ENCODE data around the gene WHRN.

The WHRN gene

DNA sequence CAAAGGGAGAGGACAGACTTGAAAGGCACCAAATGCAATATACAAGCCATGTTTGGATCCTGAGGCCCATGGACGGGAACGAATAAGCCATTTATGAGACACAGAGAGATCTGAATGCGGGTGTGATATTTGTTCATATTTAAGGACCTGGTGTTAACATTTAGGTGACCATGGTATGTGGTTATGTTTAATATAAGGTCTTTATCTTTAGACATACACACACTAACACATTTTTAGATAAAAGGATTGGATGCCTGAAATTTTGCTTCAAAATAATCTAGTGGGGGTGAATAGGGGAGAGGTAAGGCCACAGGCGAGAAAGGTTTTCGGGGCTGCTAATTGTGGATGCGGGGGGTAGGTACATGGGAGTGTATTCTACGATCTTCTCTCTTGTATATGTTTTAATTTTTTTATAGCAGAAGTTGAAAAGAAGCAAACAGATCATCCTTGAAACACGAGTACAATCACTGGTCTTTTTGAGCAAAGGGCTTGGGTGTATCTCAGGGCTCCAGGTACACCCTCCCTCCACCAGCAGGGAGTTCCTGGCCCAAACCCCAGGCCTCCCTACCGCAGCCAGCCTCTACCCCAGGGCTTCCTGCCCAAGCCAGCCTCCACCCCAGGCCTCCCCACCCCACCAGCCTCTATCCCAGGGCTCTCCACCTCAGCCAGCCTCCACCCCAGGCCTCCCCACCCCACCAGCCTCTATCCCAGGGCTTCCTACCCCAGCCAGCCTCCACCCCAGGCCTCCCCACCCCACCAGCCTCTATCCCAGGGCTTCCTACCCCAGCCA lies 129.7 kb downstream of the WHRN start:
- DNase-seq = no peak

DNA sequence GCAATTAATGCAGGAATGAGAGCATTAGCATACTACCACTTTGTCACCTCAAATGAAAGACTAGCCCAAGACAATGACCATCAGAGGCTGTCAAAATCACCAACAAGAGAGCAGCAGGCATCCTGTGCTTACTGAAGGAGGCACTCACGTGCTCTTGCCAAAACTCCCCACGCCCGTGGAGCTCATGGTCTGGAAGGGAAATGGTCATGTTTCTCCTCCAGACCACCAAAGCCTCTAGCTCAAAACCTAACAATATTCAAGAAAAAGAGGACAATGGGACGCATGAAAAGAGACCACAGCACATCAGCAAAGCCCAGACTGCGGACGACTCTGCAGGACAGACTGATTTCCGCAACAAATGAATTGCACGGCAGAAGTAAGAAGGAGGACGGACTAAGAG lies 130.3 kb downstream of the WHRN start:
- no peak for DNase-seq

DNA sequence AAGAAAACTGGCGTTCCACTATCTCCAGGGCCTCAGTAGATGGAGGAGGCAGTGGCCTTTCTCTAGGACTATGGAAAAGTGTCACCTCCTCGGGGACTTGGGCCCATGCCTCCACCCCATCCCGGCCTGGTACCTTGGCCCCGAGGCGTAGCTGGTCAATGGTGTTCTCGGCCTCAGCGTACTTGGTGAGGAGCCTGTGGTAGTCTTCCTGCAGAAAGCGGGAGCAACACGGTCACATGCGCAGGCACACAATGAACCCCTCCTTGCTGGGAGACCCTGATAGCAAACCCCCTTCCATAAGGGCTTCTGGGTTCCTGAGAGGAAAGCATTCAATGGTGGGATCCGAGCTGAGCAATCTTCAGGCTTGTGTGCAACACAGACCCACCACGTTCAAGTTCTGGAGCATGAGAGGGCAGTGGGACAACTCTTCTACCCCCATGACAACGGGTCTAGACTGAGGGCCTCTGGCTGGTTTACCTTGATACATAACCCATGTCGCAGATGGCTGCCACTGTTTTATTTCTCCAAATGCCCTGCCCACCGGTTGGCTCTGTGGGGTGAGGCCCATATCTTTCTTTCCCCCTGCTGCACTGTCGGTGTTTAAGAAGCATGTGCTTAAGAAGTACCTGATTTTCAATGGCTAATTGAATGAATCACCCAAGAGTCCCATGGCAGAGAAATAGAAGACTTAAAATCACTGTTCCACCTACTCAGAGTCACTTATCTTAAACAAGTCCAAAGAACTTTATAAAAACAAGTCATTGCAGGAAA lies 131.1 kb downstream of the WHRN start:
- no peak for DNase-seq

DNA sequence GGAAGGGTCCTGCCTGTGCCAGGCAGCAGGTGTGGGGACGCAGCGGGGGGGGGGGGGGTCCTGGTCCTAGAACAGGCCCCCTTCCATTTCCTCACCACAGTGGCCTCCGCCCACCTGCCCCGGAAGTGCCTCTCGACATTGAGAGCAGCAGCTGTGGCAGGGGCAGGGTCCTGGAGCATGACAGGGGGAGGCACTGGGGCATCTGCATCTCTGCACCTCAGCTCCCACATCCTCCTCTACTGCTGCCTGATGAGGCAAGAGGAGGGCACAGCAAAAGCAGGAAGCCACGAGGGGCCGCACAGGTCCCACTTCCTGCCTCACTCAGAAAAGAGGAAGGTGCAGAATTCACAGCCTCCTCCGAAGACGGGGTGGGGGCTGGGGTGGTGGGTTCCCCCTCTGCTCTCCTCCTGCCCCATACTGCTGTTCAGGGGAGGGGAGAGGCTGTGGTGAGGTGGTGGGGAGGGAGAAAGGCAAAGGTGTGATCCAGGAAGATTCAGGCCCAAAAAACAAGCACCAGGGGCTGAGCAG lies 132.3 kb downstream of the WHRN start:
- peak in 1 of 2 donors; percentile 41 for DNase-seq

DNA sequence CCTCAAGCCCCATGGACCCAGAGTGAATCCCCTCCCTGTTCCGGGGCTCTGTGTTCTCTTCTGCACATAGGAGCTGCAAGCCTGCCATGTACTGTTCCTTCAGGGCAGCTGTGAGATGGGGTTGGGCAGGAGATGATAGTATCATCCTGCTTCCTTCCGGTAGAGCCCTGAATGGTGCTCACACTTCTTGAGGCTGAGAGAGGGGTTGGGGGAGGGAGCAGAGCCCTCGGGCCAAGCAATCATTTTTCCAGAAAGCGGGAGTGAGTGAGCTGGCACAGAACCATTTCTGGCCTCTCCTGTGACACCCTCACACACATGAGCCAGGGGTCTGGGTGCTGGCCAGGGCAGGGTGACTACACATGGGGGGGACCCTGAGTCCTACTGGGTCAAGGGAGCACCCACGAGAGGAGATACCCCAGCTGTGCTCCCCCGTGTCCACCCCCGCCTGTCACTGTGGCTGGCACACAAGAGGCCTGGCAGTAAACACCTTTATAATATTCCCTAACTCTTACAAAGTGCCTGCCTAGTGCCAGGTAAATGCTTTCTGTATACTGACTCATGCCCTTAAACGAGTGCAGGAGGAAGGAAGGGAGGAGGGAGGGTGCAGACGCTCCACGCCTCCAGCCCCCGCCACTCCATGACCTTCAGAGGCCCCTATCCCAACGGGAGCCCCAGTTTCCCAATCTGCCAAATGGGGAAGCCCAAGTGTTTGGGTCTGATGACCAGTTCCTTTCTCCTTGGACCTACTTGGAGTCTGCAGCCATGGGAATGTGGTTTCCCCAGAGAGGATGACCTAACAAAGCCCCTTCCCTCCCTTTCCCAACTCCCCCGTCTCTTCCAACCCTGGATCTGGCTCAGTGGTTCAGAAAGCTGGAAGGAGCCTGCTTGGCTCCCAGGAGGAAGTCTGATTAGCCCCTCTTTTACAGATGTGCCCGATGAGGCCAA lies 133.0 kb downstream of the WHRN start:
- DNase-seq = peak in 1 of 2 donors; percentile 16

DNA sequence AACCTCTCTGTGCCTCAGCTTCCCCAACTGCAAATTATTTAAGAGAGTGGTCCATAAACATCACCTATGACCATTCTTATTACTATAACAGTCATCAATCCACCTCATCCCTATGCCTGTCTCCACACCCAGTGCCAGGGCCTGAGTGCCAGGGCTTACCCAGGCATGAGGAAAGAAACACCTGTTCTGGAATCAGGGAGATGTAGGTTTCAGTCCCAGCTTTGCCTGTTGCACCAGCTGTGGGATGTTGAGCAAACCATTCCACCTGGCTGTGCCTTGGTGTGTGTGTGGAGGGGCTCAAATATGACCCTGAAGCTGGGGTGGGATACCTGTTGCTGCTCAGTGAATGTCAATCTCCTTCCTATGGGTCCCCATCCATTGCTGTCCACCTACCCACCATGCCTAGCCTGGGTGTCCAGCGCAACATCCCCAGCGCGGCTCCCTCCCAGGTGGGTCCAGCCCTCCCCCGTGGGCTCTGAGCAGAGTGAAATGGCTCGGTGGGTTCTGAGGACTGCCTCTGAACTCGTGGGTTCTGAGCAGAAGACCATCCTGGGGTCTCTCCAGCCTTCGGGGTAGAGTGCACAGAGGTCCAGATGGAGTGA lies 133.8 kb downstream of the WHRN start:
- DNase-seq = no peak

DNA sequence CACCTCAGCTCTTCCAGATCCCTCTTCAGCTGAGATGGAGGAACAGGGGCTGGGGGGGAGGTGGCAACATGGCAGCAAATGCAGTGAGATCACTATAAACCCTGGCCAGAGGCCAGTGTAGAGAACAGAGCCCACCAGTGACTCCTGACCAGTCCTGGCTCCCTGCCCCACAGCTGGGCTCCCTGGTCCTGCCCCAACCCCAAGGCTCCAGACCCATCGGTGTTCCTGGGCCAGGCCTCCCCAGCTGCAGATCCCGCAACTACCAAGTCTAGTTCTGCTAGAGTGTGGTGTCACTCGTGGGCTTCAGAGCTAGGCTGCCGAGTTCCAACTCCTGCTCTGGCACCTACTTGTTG lies 134.3 kb downstream of the WHRN start:
- peak; percentile 74 to 86 for DNase-seq

DNA sequence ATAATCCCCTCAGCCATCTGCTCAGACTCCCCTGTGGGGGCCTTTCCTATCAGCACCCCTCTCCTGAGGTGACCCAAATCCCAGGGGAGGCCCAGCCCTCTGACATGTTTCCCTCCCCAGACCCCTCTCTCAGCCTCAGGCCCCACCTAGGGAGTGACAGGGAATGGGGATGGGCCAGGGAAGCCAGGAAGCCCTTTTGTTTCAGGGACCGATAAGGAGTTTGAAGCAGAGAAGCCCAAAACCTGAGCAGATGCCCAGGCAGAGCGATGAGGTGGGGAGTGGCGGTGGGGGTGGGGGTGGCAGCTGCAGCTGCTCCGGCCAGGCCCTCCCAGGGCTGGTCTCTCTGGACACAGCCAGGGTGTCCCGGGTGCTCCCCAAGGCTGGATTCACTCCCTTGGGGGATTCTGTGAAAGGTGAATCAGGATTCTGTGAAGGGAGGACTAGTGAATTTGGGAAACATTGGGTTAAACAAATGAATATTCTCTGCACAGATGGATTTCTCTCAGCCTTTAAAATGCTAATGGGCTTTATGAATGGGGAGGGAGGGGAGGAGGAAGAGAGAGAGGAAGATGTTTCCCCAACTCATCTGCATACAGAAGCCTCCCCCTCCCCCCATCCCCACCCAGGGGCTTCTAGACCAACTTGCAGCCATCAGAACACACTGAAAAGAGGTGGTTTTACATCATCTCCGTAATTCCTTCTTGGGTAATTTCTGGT lies 134.9 kb downstream of the WHRN start:
- peak in 1 of 2 donors; percentile 59 for DNase-seq

DNA sequence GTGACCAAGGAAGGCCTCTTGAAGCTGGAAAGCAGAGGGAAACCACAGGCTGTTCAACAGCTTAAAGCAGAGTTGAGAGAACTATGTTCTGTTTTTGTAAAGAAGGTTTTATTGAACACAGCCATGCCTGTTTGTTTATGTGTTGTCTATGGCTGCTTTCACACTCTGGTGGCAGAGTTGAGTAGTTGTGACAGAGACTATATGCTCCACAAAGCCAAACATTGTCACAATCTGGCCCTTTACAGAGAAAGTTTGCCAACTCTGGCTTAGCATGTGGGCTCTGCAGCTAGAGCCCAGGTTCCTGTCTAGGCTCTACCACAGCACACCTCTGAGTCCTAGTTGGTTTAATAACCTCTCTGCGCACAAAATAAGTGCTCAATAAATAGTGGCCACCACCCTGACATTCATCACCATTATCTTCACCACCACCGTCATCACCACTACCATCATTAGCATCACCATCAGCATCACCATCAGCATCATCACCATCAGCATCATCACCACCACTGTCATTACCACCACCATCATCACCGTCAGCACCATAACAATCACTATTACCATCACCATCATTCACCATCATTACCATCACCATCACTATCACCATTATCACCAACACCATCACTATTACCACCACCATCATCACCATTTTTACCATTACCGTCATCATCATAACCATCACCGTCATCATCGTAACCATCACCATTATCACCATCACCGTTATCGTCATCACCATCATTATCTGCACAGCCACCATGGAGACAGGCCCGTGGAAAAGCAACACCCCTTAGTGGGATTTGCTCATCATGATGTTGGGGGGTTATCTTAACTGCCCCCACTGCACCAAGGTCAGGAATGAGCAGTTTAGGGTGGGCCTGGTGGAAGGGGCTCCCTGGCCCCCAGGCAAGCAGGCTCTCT lies 135.8 kb downstream of the WHRN start:
- no peak for DNase-seq

DNA sequence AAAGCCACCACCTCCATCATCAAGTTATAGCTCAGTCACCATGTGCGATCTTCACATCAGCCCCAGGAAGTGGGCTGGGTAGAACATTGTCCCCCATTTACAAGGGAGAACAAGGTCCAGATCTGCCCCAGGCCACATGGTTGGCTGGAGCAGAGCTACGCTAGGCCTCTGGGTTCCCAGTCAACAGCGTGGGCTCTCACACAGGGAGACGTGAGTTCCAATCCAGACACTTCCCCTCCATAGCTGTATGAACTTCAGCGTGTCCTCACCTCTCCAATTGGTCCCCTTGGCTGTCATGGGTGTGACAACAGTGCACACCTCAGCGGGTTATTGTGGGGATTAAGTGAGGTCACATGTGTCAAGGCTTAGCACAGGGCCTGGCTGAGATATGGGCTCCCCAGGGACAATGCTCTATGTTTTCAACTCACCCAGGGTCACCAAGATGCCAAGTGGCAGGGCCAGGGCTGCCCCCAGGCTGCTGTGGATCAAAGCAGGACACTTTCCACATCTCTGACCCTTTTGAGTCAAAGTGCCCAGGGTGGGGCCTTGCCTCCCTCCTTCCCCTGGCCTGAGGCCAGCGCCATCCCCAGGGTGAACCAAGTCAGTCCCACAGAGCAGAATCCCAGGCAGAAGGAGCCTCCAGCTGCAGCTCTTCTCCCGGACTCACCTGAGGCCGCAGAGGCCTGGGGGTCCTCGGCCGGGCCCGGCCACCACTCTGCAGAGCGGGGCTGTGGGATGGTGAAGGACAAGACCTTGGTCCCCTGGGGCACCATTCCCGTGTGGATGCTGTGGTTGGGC lies 137.3 kb downstream of the WHRN start:
- DNase-seq = no peak

DNA sequence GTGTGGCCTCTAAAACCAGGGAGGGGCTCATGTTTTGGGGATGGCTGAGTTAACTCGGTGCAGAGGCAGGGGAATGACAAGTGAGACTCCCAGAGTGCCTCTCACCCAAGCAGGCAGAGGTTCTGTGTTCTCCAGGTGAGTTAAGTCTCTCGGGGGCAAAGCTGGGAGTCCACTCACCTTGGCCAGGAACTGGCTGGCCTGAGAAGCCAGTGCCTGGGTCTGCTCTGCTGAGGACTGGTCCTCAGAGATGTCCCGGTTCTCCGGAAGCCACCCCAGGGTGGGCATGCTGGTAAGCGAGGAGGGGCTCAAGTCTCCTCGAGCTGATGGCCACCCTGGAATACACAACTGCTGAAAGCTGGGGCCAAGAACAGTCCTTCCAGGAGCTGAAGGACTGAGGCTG lies 137.9 kb downstream of the WHRN start:
- DNase-seq = no peak

DNA sequence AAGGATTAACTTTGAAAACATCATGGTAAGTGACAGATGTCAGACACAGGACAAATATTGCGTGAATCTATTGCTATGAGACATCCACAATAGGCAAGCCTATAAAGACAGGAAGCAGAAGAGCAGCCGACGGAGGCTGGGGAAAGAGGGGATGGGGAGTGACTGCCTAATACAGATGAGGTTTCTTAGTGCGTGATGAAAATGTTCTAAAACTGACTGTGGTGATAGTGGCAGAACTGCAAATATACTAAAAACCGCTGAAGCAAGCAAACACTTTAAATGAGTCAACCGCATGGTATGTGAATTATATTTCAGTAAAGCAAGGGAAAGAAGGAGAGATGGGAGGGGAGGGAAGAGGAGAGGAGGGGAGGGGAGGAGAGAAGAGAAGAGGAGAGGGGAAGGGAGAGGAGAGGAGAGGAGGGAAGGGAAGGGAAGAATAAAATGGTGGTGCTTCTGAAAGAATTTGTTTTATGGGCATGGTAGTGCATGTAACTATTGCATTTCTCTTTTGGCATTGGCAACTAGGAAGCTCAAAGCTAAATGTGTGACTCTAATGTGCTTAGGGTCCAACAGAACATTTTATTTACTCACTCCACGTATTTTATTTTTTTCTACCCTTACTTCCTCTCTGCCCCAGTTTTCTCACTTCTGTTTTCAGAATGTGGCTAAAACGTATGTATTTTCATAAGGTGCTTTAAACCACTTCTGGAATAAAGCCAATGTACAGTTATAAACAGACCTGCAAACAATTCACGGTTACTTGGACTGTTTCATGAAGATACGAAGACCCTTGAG lies 138.7 kb downstream of the WHRN start:
- no peak for DNase-seq

DNA sequence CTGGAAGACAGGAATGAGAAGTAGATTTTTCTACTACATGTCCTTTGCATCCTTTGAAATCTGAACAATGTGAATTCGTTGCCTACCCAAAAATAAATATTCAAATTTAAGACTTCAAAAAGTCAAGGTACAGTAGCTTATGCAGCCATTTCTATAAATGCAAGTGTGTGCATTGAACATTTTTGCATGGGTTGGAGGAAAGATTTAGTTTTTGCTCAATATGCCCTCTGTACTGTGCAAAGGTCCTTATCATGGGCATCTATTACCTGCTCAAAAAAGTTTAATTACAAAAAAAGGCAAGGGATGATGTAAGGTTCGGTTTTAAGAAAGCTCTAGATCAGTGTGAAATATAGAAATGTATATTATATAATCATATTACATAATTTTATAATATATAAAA lies 140.1 kb downstream of the WHRN start:
- no peak for DNase-seq

DNA sequence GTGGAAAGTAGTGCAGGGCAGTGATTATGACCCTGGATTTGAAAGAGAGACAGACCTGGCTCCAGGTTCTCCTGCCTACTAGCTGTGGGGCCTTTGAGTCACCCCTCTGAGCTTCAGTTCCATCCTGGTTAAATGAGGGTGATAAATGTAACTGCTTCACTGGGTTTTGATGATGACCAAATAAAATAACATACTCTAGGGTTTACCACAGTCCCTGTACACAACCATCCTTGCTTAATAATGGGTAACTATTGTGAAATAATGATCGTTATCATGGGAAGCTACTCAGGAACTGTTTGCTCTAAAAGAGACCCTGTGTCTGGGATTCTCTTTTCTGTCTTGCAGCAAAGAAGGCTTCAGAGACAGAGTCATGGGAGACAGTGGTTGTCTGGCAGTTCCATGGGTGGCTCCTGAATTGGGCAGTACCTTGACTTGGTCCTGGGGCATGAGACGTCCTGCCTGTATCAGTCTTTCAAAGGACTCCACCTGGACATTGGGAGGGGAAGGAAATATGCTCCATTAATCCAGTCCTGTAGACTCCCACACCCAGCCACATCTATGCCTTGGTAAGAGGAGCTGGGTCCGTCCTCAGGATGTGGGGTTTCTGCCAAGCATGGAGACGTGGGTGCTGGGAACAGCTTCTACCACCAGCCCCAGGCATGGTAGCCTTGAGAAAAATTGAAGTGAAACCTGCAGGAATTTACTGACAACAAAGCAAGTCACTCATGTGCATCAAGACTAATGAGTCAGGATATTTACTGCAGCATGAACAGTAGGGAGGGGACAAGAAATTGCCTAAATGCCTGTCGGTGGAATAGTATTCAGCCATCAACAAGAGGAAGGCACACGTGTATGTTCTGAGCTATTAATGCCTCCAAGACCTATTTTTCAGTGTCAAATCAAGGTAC lies 140.9 kb downstream of the WHRN start:
- no peak for DNase-seq

DNA sequence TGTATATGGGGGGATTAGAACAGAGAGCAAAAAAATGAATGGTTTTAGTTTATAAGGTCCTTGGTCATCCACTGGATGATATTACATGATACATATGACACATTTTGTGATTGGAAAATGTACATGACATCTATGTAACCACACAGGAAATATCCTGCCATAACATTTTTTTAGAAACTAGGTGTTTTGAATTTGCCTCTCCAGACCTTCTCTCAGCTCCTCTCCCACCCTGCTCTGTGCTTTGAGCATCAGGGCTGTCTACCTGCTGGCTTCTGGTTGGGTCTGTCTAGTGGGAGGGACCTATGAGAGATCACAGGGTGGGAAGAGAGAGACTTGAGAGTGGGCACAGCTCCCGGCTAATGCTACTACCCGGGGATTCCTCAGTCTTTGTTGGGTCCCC lies 141.8 kb downstream of the WHRN start:
- DNase-seq = no peak

DNA sequence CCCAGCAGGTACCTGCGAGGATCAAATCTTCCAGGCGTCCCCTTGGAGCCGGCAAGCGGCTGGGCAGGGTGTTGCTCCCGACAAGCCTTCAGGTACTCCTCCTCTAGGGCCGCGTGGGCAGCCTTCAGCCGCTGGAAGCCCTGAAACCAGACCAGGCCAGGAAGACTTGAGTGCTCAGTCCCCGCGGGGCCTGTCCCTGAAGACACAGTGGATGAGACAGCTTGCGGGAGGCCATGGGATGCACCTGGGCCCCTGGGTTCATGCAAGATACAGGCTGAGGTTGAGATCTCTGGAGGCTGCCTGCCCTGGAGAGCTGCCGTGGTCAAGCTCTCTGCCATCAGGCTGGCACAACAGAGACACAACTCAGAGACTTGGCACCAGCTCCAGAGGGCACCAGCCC lies 142.9 kb downstream of the WHRN start:
- DNase-seq = no peak

DNA sequence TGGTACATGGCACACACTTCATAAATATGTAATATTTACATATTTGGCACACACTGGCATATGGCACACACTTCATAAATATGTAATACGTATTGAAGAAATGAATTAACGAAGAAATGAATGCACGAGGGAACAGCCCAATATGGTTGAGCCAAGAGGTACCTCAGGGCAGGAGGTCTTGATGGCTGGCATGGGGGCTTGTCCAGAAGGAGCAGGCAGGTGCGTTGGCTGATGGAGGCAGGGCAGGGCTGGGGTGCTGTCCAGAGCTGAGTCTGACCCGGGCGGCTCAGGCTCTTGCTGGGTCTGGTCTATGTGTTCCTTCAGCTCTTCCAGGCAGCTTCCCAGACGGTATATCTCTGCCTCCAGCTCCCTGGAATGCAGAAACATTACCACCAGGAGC lies 143.7 kb downstream of the WHRN start:
- no peak for DNase-seq

DNA sequence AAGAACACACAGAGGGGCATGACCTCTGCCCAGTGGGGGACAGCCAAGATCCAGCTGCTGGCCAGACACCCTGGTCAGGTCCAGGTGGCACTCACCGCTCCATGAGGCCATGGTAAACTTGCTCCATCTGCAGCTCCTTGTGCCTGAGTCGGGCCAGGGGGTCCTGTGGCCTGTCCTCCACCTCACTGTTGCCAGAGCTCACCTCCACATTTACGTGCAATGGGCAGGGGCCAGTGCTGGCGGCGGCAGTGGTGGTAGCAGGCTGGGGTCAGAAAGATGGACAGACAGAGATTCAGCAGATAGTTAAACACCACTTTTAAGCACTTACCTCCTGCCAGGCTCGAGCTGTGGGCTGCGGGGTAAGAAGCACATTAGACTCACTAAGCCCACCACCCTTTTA lies 145.5 kb downstream of the WHRN start:
- no peak for DNase-seq

Measured in hippocampal formation (tissue), 2 donors.